8988T (cell line): ENCODE results near the gene TRHDE.
"Not testable (repeated sequence)": the region's sequence is repeated elsewhere in the genome, so short reads cannot be mapped to it uniquely, and the experiment has no call there.

Experiments
- DNase-seq: peaks from one replicate; pipeline ENCODE4 v3.0.0; 2011

The TRHDE gene

DNA sequence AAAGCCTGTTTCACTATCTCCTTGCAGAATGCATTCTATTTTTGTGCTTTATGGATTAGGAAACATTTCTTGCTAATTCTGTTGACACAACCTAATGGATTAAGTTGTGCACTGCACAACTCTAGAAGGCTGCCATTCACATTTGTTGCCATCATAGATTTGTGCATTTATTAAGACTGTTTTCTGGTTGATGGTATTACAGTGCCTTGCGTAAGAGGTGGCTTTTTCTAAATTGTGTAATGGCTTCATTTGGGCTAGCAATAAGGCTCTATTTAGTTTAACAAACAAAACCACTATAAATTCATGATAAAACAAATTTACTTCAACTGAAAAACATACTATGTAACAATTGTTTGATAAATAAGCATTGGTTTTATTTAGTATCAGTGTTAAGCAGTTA is 175.9 kb downstream of the TRHDE start:
- no peak for DNase-seq

DNA sequence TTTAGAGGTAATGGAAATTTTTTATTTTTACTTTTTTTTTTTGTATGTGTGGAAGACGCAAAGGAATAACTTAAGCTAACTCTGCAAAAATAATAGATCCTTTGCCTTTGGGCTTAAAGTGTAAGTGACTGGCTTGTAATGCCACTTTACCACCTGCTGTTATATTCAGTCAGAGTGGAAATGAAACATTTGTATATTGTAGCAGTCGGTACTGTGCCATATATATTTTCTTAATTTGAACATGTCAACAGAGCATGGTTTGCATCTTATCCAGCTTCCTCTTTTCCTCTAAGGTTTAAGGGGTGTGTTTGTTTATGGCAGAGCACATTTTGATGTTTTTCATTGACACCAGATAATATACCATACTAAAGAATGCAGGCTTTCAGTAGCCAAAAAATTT is 176.6 kb downstream of the TRHDE start:
- DNase-seq: no peak

DNA sequence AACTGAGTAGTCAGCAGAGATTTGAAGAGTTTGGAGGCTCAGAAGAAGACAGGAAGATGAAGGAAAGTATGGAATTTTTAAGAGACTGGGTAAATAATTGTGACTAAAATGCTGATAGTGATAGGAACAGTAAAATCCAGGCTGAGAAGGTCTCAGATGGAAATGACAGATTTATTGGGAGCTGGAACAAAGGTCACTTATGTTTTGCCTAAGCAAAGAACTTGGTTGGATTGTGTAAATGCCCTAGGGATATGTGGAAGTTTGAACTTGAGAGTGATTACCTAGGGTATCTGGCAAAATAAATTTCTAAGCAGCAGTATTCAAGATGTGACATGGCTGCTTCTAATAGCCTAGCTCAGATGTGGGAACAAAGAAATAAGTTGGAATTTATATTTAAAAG is 180.9 kb downstream of the TRHDE start:
- DNase-seq: no peak

- DNase-seq: no peak
Measured at GRCh38 chr12:72453550-72453949, 181.4 kb downstream of the TRHDE start.

- no peak for DNase-seq
Measured at GRCh38 chr12:72464471-72464870, 192.3 kb downstream of the TRHDE start.

DNA sequence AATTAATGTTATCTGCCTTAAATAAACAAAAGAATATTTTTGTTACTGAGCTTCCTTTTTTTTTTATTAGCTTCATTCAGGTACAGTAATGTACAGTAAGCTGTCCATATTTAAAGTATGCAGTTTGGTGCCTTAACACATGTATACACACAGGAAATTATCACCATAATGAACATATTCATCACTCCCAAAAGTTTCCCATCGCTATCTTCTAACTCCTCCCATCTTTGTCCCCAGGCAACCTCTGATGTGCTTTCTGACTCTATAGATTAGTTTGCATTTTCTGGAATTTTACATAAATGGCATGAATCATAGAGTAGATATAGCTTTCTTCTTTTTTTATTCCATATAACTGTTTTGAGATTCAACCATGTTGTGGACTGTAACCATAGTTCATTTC is 193.0 kb downstream of the TRHDE start:
- DNase-seq: no peak

GRCh38 chr12:72465940-72466630 is 193.9 kb downstream of the TRHDE start:
- no peak for DNase-seq

GRCh38 chr12:72467985-72468384 is 195.8 kb downstream of the TRHDE start:
- DNase-seq: no peak

GRCh38 chr12:72468505-72468904 is 196.3 kb downstream of the TRHDE start:
- no peak for DNase-seq

DNA sequence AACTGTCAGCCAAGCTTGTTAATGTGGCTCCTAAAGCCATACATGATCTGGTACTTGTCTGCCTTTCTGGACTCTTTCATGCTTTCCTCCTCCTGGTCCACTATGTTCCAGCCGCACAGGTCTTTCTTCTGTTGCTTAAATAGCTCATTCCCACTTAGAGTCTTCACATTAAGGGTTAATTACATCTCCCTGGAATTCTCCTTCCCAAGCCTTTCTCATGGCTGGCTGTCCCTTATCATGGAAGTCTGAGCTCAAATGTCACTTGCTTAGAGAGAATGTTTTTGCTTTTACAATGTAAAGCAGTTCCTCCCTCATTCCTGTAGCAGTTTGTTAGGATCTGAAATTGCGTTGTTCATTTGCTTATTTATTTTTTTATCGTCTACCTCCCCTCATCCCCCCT is 199.6 kb downstream of the TRHDE start:
- no peak for DNase-seq

DNA sequence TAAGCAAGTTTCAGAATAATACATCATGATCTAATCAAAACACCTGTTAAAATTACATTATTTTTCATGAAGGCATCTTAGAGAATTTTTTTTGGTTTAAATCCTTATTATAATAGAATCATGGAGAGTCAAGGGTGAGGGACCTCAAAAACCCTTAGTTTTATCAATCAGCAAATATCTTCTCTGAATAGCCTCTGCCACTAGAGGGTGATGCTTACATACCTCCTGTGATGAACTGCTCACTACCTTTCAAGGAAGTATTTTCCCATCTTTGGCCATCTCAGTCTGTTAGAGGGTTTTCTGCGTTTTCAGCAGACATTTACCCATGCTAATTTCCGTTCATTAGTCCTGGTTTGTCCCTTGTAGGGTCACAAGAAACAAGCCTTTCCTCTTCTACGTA is 200.2 kb downstream of the TRHDE start:
- DNase-seq: no peak

DNA sequence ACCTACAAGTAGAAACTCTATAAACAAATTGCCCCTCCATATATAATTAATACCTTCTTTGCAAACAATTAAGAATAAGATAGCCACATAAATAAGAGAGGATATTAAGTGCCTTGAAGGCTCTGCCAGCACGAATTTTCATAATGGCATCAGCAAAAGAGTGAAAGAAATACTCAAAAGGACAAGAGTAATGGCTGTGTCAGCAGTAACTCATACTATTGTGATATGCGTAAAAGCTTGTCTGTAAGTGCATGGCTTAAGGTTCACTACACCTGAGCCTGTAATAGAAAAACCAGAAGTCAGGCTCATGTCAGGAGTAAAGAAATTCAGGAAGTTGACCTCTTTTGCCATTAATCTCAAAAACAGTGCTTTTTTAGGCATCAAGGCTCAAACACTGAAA is 204.1 kb downstream of the TRHDE start:
- no peak for DNase-seq

DNA sequence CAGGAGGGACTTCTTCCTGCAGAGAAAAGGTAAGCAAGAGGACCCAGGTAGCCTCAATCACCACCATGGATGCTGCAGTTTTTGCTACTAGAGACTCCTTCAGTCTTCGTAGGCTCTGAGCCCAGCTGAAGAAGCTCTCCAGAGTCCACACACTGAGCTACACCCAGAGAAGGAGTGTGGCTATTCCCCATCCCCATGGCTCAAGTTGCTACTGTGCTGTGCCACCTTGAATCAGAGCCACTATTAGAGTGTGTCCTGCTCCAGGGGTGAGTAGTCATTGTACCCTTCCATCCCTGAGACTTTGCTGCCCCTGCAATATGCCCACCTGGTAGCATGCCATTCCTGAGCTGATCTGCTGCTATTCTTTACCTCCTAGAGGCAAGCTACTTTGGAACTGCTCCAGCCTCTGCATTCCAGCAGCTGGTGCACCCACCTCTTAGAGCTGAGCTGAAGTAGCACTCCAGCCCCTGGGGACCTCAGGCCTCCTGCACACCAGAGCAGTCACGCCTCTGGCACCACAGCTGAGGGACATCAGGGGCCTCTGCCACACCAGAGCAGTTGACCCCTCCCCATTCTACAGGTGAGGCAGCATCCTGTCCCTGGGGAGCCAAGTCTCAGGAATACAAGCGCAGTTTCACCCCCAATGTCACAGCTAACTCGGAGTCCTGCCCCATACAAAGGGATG is 213.0 kb downstream of the TRHDE start:
- DNase-seq: no peak

DNA sequence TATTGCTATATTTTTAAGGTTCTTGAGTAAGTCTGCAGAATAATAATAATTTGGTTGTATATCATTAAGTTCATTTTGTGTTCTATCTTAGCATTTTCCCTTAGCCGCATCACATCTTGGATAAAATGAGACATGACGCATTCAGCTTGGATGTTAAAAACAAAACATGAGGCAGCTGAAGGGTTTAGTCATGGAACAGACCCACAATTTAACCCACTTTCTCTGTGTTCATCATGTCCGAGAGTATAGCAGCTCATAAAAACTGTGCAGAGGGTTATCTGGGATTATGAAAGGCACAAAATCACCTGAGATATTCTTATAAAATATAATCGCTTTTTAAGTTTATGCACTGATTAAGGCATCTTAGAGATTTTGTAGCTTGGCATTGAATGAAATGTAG is 219.3 kb downstream of the TRHDE start:
- DNase-seq: no peak

GRCh38 chr12:72493407-72493806 is 221.2 kb downstream of the TRHDE start:
- DNase-seq: no peak

GRCh38 chr12:72498354-72498753 is 226.2 kb downstream of the TRHDE start:
- no peak for DNase-seq

DNA sequence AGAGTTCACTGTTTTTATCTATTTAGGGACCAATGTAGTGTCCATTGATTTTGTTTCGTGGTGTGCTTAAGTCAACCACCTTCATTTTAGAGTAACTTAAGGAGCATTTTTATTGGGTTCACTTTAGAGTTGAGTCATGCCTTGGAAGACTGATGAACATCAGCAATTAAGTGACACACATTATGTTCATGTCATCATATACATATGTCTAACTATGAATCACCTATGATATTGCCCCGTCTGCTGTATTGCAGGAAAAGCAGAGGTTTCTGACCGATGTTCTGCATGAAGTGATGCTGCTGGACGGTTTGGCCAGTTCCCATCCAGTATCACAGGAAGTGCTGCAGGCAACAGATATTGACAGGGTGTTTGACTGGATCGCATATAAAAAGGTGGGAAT is 227.1 kb downstream of the TRHDE start:
- DNase-seq: no peak

DNA sequence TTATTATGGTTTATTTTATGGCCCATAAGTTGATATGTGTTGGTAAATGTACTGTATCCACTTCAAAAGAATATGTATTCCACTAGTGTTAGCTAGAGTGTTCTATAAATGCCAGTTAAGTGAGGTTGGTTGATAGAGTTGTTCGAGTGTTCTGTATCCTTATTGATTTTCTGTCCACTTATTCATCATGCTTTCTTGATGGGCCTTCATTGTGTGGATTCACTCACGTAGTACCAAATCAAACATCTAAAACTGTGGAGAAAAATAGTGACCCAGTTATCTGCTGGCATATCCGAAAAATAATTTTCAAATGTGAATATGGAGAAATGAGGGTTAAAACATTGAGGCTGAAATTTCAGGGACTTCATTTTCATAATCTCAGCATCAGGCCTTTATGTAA is 230.4 kb downstream of the TRHDE start:
- DNase-seq: no peak

- DNase-seq: no peak
Measured at GRCh38 chr12:72505227-72505626, 233.1 kb downstream of the TRHDE start.

DNA sequence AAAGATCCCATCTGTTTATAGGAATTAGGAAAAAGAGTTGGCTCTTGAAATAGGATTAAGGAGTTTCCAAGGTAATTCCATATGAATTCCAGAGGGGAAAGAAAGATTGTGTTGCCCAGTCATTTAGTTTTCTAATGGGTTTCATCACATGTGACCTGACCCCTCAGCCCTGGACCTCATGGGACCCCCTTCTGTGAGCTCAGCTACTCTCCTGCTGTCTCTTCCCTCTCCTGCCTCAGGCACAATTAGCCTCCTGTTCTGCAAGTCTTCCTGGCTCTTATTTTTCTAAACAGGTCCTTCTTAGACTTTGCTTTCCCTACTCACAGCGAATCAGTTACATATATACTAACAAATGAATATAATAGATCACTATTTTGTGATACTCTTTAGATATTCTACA is 237.7 kb downstream of the TRHDE start:
- DNase-seq: no peak

- DNase-seq: no peak
Measured at GRCh38 chr12:72510772-72511171, 238.6 kb downstream of the TRHDE start.

- no peak for DNase-seq
Measured at GRCh38 chr12:72511498-72511897, 239.3 kb downstream of the TRHDE start.

- no peak for DNase-seq
Measured at GRCh38 chr12:72511906-72512305, 239.7 kb downstream of the TRHDE start.

DNA sequence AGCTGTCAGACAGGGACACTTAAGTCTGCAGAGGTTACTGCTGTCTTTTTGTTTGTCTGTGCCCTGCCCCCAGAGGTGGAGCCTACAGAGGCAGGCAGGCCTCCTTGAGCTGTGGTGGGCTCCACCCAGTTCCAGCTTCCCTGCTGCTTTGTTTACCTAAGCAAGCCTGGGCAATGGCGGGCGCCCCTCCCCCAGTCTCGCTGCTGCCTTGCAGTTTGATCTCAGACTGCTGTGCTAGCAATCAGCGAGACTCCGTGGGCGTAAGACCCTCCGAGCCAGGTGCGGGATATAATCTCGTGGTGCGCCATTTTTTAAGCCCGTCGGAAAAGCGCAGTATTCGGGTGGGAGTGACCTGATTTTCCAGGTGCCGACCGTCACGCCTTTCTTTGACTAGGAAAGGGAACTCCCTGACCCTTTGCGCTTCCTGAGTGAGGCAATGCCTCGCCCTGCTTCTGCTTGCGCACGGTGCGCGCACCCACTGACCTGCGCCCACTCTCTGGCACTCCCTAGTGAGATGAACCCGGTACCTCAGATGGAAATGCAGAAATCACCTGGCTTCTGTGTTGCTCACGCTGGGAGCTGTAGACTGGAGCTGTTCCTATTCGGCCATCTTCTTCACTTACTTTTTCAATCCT is 248.0 kb downstream of the TRHDE start:
- not testable (repeated sequence) for DNase-seq

DNA sequence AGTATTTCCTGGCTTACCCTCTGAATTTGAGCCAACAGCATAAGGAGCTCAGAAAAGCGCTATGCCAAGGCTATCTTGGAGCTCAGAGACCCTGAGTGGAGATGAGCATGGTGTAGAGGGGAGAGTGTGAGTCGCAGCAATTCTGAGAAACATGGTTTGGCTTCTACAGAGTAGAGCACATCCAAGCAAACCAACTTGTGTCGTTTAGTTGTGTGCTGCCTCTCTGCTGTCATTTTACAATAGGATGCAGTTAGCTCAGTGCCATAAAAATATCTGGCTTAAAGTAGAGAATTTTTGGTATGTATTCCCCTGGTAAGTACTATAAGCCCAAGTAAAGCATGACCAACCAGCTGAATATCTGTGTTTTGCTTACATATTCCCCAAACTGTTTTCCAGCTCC is 249.2 kb downstream of the TRHDE start:
- DNase-seq: no peak
